Prostate gland (tissue), 2 donors: ENCODE measurements around the gene ADAM22.

Experiments
- POLR2A ChIP-seq: fragments of 450-650 bp; IDR thresholded peaks from one replicate; pipeline ENCODE4 v1.6.1; 2016; ENCODE audit warnings: antibody characterized with exemption, mild to moderate bottlenecking
- POLR2AphosphoS5 ChIP-seq: sonication (generic); formaldehyde crosslinking; IDR thresholded peaks from one replicate; pipeline ENCODE4 v1.6.1; 2017; ENCODE audit warnings: antibody characterized with exemption
- TF ChIP-seq, protein P1 (sequence below), 4 experiments: fragments of 200-600 bp in 2 of 4; fragments of 450-650 bp in 2 of 4; sonication (generic) in 2 of 4; IDR thresholded peaks; 1 replicate in 3 of 4; 2 replicates in 1 of 4; pipeline ENCODE4 v1.5.1; 2016 to 2019; ENCODE audit warnings: antibody characterized with exemption in 4 of 4, mild to moderate bottlenecking in 2 of 4, moderate library complexity in 2 of 4

DNA sequence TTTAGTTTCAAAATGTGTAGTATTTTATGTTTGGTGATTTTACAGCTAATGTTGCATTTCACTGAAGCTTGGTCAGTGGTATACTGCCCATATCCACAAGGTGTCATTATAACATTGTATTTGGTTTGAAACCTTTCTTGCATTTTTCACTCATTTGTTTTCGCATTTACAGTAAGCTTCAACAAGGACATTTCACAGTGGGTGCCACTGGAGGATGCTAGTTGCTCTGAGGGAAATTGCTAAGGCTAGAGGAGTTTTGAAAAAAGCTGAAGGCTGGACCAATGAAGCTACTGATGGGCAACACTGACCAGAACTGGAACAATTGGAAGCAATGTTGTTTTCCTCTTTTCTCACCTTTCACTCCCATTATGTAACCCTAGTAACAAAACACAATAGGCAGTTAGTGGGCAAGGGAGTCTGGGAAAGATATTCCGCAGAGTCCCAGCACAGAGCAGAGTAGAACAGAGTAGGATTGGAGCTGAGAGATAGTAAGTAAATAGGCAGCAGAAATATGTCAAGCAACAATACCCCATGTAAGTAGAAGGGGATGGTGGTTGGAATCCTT, 309.4 kb downstream of the ADAM22 start:
- TF ChIP-seq, protein P1, sequence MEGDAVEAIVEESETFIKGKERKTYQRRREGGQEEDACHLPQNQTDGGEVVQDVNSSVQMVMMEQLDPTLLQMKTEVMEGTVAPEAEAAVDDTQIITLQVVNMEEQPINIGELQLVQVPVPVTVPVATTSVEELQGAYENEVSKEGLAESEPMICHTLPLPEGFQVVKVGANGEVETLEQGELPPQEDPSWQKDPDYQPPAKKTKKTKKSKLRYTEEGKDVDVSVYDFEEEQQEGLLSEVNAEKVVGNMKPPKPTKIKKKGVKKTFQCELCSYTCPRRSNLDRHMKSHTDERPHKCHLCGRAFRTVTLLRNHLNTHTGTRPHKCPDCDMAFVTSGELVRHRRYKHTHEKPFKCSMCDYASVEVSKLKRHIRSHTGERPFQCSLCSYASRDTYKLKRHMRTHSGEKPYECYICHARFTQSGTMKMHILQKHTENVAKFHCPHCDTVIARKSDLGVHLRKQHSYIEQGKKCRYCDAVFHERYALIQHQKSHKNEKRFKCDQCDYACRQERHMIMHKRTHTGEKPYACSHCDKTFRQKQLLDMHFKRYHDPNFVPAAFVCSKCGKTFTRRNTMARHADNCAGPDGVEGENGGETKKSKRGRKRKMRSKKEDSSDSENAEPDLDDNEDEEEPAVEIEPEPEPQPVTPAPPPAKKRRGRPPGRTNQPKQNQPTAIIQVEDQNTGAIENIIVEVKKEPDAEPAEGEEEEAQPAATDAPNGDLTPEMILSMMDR (IDR thresholded peaks at IDR 0.05) = peak in 3 of 4 experiments; percentile 67 to 89 (median 87)
- peak; percentile 43 for TF ChIP-seq POLR2AphosphoS5
- no peak for TF ChIP-seq POLR2A
